Fibroblast of the conjunctiva (primary cell): ENCODE data around the gene RTCB.
"Not testable (repeated sequence)": the region's sequence is repeated elsewhere in the genome, so short reads cannot be mapped to it uniquely, and the experiment has no call there.

Experiments used
- DNase-seq: peaks from one replicate; pipeline ENCODE4 v3.0.0-alpha.2; 2010; ENCODE audit warnings: low read depth

The RTCB gene

DNA sequence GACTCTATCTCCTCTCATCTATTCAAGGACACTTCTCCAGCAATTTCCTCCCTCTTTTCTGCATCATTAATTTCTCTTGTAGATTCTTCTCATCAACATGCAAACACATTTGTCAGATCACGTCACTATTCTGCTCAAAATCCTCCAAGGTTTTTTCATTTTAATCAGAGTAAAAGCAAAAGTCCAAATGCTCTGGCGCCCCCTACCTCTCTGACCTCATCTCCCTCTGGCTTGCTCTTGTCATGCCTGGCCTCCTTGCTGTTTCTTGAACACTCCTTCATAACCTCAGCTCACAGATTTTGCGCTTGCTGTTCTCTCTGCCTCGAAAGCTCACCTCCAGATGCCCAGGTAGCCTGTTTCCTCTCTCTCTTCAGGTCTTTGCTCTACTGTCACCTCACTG lies 22.4 kb downstream of the RTCB start:
- no peak for DNase-seq

GRCh38 chr22:32385681-32386080 lies 26.4 kb downstream of the RTCB start:
- DNase-seq, result no peak

GRCh38 chr22:32380991-32381390 lies 31.1 kb downstream of the RTCB start:
- DNase-seq, result no peak

GRCh38 chr22:32378707-32379272 lies 33.3 kb downstream of the RTCB start:
- DNase-seq, result no peak

GRCh38 chr22:32376681-32377080 lies 35.4 kb downstream of the RTCB start:
- no peak for DNase-seq

DNA sequence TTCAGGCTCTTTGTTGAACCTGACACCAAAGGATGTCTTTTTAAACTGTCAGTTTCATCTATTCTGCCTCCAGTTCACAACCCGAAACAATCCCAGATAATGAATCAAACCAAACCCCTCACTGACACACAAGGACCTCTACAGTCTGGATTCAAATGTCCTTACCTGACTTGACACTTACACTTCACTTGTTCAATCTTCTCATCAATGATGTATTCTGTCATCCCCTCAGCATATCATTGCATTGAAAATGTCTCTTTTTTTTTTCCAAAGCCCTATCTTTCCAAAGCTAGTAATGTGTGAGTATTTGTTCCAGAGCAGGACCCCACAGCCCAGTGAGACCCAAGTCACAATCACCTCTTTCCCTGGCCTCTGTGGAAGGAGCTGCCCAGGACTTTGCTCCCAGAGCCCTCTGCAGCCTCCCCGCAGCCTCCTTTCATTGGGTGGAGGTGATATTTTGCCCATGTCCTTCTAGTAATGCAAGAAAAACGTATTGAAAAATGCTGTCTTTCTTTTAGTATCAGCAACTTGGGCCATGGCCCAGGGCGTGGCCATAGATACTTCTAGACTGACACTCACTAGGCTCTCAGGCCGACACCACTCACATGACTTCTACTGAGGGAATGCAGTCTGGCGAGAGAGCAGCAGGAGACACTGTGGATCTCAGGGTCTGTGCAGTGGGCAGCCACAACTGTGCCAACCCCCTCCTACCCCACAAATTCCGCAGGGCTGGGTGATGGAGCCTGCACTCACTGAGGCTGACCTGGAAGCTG lies 36.2 kb downstream of the RTCB start:
- DNase-seq, result no peak

- DNase-seq, result no peak
Measured at GRCh38 chr22:32364210-32364609, 47.8 kb downstream of the RTCB start.

DNA sequence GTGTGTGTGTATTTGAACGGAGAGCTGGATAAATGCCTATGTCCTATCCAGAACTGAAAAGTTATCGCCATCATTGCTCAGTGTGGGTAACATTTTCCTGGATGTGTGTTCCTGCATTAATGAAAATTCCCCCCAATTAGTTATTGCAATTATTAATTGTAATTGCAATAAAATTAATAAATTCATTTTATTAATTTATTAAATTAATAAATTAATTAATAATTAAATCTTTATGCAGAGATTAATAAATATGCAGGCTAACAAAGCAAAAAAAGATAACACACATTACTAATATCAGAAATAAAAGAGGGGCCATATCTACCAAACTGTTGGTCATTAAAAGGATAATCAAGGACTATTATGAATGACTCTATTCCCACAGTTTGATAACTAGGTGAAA lies 50.8 kb downstream of the RTCB start:
- no peak for DNase-seq

DNA sequence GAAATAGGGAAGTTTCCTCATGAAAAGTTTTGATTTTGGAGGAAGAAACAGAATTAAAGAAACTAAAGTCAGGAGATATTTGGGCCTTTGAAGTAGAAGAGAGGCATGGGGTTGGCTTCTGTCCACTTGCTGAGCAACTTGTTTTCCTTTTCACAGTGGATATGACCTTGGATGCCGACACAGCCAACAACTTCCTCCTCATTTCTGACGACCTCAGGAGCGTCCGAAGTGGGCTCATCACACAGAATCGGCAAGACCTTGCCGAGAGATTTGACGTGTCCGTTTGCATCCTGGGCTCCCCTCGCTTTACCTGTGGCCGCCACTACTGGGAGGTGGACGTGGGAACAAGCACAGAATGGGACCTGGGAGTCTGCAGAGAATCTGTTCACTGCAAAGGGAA lies 52.0 kb downstream of the RTCB start:
- not testable (repeated sequence) for DNase-seq

DNA sequence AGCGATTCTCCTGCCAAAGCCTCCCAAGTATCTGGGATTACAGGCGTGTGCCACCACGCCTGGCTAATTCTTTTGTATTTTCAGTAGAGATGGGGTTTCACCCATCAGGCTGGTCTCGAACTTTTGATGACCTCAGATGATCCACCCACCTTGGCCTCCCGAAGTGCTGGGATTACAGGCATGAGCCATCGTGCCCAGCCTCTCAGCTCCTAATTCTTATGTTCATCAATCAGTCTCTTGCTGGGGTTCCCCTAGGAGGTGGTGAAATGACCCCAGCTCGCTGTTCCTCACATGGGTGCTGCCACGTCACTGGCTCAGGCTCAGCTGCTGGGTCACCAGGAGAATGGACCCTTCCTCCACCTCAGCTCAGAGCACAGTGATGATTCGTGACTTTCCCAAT lies 54.5 kb downstream of the RTCB start, which contains the start of gene RFPL3:
Gene RFPL3 (plus strand): TSS at position 301 of the 400 bp plus-strand sequence. CDS start 205 bp downstream, outside the sequence.
- DNase-seq, result not testable (repeated sequence)

- DNase-seq, result no peak
Measured at GRCh38 chr22:32355760-32356159, 56.3 kb downstream of the RTCB start.

- no peak for DNase-seq
Measured at GRCh38 chr22:32354360-32355351, 57.4 kb downstream of the RTCB start.

- no peak for DNase-seq
Measured at GRCh38 chr22:32353840-32354239, 58.2 kb downstream of the RTCB start.

GRCh38 chr22:32353292-32353691 lies 58.8 kb downstream of the RTCB start:
- DNase-seq, result no peak

DNA sequence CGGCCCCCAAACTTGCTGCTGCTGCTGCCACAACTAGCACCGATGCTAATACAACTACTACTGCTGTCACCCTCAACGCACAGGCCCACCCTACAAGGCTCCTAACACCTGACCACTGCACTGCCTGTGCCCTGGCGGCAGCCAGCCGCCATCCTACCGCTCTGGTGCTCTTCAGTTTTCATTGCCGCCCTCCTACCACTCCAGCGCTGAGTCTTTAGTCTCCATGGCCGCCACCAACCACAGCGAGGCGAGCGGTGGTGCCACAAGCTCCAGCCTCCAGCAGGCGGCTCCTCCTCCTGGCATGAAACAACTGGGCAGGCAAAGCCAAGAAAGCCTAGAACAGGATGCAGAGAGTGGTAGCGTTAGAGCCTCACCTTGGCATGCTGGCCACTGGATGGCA lies 59.4 kb downstream of the RTCB start:
- DNase-seq, result no peak

GRCh38 chr22:32351875-32352274 lies 60.2 kb downstream of the RTCB start:
- not testable (repeated sequence) for DNase-seq

DNA sequence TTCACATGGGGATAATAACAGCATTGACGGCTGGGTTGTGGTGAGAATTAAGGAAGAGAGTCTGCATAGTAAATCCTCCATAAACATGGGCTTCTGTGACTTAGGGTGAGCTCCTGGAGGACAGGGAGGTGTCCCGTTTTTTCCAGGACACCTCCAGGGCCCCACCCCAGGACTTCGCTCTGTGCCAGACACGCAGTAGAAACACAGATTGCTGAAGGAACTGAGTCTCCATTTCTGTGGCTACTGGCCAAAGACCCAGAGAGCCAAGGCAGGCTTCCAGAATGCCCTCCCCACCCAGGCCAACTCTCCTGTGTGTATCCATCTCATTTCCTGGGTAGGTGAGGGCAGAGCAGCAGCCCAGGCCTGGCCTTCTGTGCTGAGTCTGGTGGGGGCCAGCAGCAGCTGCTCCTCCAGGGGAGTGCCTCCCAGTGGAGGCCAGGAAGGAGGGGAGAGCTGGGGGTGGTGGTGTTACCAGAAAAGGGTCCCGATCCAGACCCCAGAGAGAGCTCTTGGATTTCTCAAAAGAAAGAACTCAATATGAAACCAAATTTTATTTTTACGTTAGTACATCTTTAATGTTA lies 63.9 kb downstream of the RTCB start:
- DNase-seq, result no peak

DNA sequence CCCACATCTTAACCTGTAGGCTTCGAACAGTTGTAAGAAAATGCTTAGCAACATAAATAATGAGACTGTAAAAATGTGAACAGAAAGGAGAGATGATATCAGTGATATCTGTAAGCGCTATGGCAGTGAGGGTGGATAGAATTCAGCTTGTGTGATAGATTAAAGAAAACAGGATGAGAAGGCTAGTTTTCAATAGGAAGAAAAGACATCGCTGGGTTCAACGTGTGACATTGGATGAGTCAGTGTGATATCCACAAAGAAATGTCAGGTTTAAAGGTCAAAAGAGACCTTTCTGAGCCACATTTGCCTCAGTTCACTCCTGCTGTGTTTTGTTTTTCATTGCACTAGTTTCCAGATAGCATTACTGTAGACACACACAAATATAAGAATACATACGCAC lies 68.1 kb downstream of the RTCB start:
- DNase-seq, result no peak

DNA sequence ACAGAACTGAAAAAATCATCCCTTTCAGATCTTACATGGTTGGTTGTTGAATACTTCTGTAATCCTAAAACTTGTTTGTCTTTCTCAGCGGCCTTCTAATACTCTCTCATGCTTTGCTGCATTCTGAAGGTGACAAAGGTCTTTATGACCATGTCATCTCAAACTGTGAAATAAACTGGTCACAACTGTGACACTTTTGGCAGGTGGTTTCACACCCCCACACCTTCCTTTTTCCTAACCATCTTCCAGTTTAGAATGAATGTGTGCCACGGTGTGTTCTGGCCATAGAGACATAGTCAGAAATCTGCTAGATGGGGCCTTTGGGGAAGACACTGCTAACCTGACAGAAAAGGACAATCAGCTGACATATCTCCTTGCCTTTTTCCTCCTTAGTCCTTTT lies 69.1 kb downstream of the RTCB start:
- DNase-seq, result no peak

GRCh38 chr22:32341122-32341740 lies 70.8 kb downstream of the RTCB start:
- DNase-seq, result no peak

- DNase-seq, result no peak
Measured at GRCh38 chr22:32340411-32340810, 71.6 kb downstream of the RTCB start.
